K562 (cell line): ENCODE data around the gene DEDD. TPM values are rescaled to one million over a fixed set of nuclear protein-coding genes. Genes with fewer than 3 reads are reported as not detected.
A peak's percentile ranks its signal among the peaks of the same experiment; 100 is the strongest.

ENCODE experiments used
- ATAC-seq: fragments of 200-7000 bp; cut with Tn5 transposase; 3 replicates; pipeline ENCODE4 v1.9.1; 2020; ENCODE audit warnings: moderate library complexity
- BruUV-seq: library from RNA; stranded (reverse); fragments of 400-500 nt; replicated peaks from 2 replicates; lab custom pipeline; 2021; lab: Mats Ljungman, UMichigan
- CTCF ChIA-PET: fragments of 300-600 bp; formaldehyde crosslinking; extraction: SDS; loops from one replicate; lab custom pipeline; 2021; ENCODE audit warnings: low intra/inter-chr PET ratio; lab: Yijun Ruan, JAX
- POLR2A ChIA-PET: fragments of 300-600, 350-650 bp; sonication (Branson Sonifier 250); formaldehyde crosslinking; extraction: SDS; loops from one replicate; lab custom pipeline; 2021; ENCODE audit warnings: antibody characterized with exemption, inconsistent platforms; lab: Yijun Ruan, JAX
- DNase-seq, 4 experiments: peaks; one replicate each; pipeline versions ENCODE4 v3.0.0 to v3.0.0-alpha.2; 2011 to 2018; ENCODE audit warnings: low spot score in 3 of 4, mixed read lengths in 3 of 4; ENCODE audit errors: extremely low read depth in 1 of 4
- FAIRE-seq: peaks from 2 replicates; lab custom pipeline; 2011; peaks lifted over from hg19 to GRCh38; lab: Jason Lieb, UNC
- H2AFZ ChIP-seq: 2 replicates; pipeline ENCODE4 v1.6.0; 2011; ENCODE audit warnings: low read depth, low read length, control low read depth, inconsistent platforms
- H3K27ac ChIP-seq: fragments of 200-600 bp; 3 replicates; pipeline ENCODE4 v1.8.0; 2011; ENCODE audit warnings: low read depth, mild to moderate bottlenecking, control low read depth, inconsistent platforms, low read length, moderate library complexity, mixed read lengths; ENCODE audit errors: extremely low read depth
- H3K27me3 ChIP-seq, 2 experiments: fragments of 300-600 bp in 1 of 2; 2 replicates in 1 of 2; 3 replicates in 1 of 2; pipeline versions ENCODE4 v1.6.0 to v1.8.0; 2011; ENCODE audit warnings: inconsistent platforms in 2 of 2, low read length in 2 of 2, mild to moderate bottlenecking in 1 of 2, mixed read lengths in 1 of 2, moderate library complexity in 1 of 2; ENCODE audit not compliant: control insufficient read depth in 2 of 2, insufficient read depth in 2 of 2
- H3K36me3 ChIP-seq: fragments of 300-600 bp; 3 replicates; pipeline ENCODE4 v1.8.0; 2011; ENCODE audit warnings: mild to moderate bottlenecking, low read length, inconsistent platforms; ENCODE audit not compliant: control insufficient read depth, insufficient read depth
- H3K4me1 ChIP-seq, 2 experiments: fragments of 200-600 bp in 1 of 2; replicated peaks in 1 of 2; 2 replicates in 1 of 2; 3 replicates in 1 of 2; pipeline versions ENCODE4 v1.5.1 to v1.8.0; 2011; ENCODE audit warnings: inconsistent platforms in 2 of 2, low read length in 2 of 2, mild to moderate bottlenecking in 1 of 2, mixed read lengths in 1 of 2, moderate library complexity in 1 of 2; ENCODE audit not compliant: control insufficient read depth in 2 of 2, insufficient read depth in 2 of 2
- H3K4me2 ChIP-seq: 2 replicates; pipeline ENCODE4 v1.6.1; 2011; ENCODE audit warnings: low read length, control low read depth, inconsistent platforms, mixed read lengths; ENCODE audit not compliant: insufficient read depth
- H3K4me3 ChIP-seq: fragments of 200-600 bp; sonication (generic), shearing (Covaris generic); 2 replicates; pipeline ENCODE4 v1.5.1; 2016; ENCODE audit warnings: control low read depth, inconsistent platforms
- H3K79me2 ChIP-seq: fragments of 200-600 bp; 3 replicates; pipeline ENCODE4 v1.8.0; 2011; ENCODE audit warnings: low read length, inconsistent platforms; ENCODE audit not compliant: control insufficient read depth, insufficient read depth
- H3K9ac ChIP-seq, 2 experiments: 2 replicates each; pipeline versions ENCODE4 v1.6.0 to v1.6.1; 2011; ENCODE audit warnings: low read depth in 2 of 2, low read length in 2 of 2, control low read depth in 1 of 2, inconsistent platforms in 1 of 2, mild to moderate bottlenecking in 1 of 2, mixed read lengths in 1 of 2; ENCODE audit not compliant: insufficient read depth in 1 of 2
- H3K9me1 ChIP-seq: one replicate; pipeline ENCODE4 v1.6.0; 2011; ENCODE audit warnings: inconsistent platforms, mild to moderate bottlenecking, low read length, moderate library complexity; ENCODE audit not compliant: control insufficient read depth, insufficient read depth
- H3K9me3 ChIP-seq: replicated peaks from 2 replicates; pipeline ENCODE4 v1.5.1; 2011; ENCODE audit warnings: low read depth, low read length, inconsistent platforms; ENCODE audit not compliant: control insufficient read depth, insufficient read depth
- H4K20me1 ChIP-seq: replicated peaks from 2 replicates; pipeline ENCODE4 v1.6.1; 2011; ENCODE audit warnings: low read length, inconsistent platforms, mixed read lengths; ENCODE audit not compliant: control insufficient read depth, insufficient read depth
- ATF3 ChIP-seq, 2 experiments: fragments of 450-650 bp in 1 of 2; sonication (generic) in 1 of 2; formaldehyde crosslinking in 1 of 2; IDR thresholded peaks in 1 of 2; conservative IDR thresholded peaks in 1 of 2; 2 replicates each; pipeline versions ENCODE4 v1.6.1 to v1.8.1; 2016 to 2023; ENCODE audit warnings: mild to moderate bottlenecking in 2 of 2, moderate library complexity in 2 of 2, inconsistent platforms in 1 of 2, missing genetic modification reagents in 1 of 2
- E2F8 ChIP-seq: fragments of 450-650 bp; IDR thresholded peaks from 2 replicates; pipeline ENCODE4 v1.7.1; 2018; ENCODE audit warnings: mild to moderate bottlenecking, low read depth; ENCODE audit not compliant: partially characterized antibody
- EGR1 ChIP-seq: fragments of 450-650 bp; conservative IDR thresholded peaks from 2 replicates; pipeline ENCODE4 v1.6.1; 2017; ENCODE audit warnings: mild to moderate bottlenecking
- FOSL1 ChIP-seq: fragments of 200-800 bp; sonication (Bioruptor generic); conservative IDR thresholded peaks from 2 replicates; pipeline ENCODE4 v1.6.1; 2016; ENCODE audit warnings: missing genetic modification characterization, missing compliant biosample characterization
- HNRNPLL ChIP-seq: fragments of 200-400 bp; formaldehyde crosslinking; IDR thresholded peaks from 2 replicates; pipeline ENCODE4 v1.6.1; 2017; ENCODE audit warnings: low read length, low read depth, mild to moderate bottlenecking; ENCODE audit not compliant: poor library complexity, severe bottlenecking
- JUN ChIP-seq, 2 experiments: sonication (generic) in 1 of 2; formaldehyde crosslinking in 1 of 2; IDR thresholded peaks; 2 replicates each; pipeline versions ENCODE4 v1.6.1 to v1.8.0; 2012 to 2022; ENCODE audit warnings: borderline replicate concordance in 2 of 2, mild to moderate bottlenecking in 2 of 2, improper control_type of control experiment in 1 of 2, low read depth in 1 of 2, low read length in 1 of 2, missing genetic modification reagents in 1 of 2
- KDM1A ChIP-seq, 2 experiments: fragments of 450-650 bp; IDR thresholded peaks; 2 replicates each; pipeline ENCODE4 v1.6.1; 2016; ENCODE audit warnings: mild to moderate bottlenecking in 2 of 2
- KDM4B ChIP-seq, 2 experiments: fragments of 450-650 bp in 1 of 2; sonication (generic) in 1 of 2; IDR thresholded peaks; 2 replicates each; pipeline ENCODE4 v1.6.1; 2016 to 2017; ENCODE audit warnings: borderline replicate concordance in 2 of 2, antibody characterized with exemption in 1 of 2, low read depth in 1 of 2, mild to moderate bottlenecking in 1 of 2
- KLF10 ChIP-seq: fragments of 250-450 bp; sonication (Bioruptor Pico); IDR thresholded peaks from 2 replicates; pipeline ENCODE4 v1.6.1; 2021; ENCODE audit warnings: matching md5 sums
- MYBL2 ChIP-seq, 2 experiments: fragments of 450-650 bp in 1 of 2; sonication (generic) in 1 of 2; formaldehyde crosslinking in 1 of 2; IDR thresholded peaks; 2 replicates each; pipeline versions ENCODE4 v1.6.1 to v1.8.1; 2017 to 2022; ENCODE audit warnings: borderline replicate concordance in 1 of 2, inconsistent platforms in 1 of 2, low read depth in 1 of 2, mild to moderate bottlenecking in 1 of 2, missing genetic modification reagents in 1 of 2, moderate library complexity in 1 of 2
- RNF219 ChIP-seq: fragments of 250-450 bp; sonication (Bioruptor Pico); IDR thresholded peaks from 2 replicates; pipeline ENCODE4 v1.5.0; 2022; ENCODE audit warnings: mild to moderate bottlenecking
- SMARCA4 ChIP-seq: fragments of 450-650 bp; IDR thresholded peaks from 2 replicates; pipeline ENCODE4 v1.6.1; 2016
- SRSF1 ChIP-seq: fragments of 200-400 bp; formaldehyde crosslinking; IDR thresholded peaks from 2 replicates; pipeline ENCODE4 v1.6.1; 2017; ENCODE audit warnings: mild to moderate bottlenecking, low read depth, low read length, moderate library complexity
- TBL1XR1 ChIP-seq, 2 experiments: IDR thresholded peaks; 2 replicates each; pipeline ENCODE4 v1.6.1; 2012; ENCODE audit warnings: improper control_type of control experiment in 2 of 2, low read length in 2 of 2, mild to moderate bottlenecking in 1 of 2
- ZNF143 ChIP-seq: sonication (generic); formaldehyde crosslinking; IDR thresholded peaks from 2 replicates; pipeline ENCODE4 v1.9.0; 2022; ENCODE audit warnings: mild to moderate bottlenecking, missing genetic modification reagents
- WGBS: fragments of 100-300 bp; shearing (Covaris generic); methylation state at CpG from one replicate; pipeline ENCODE4 v1.1.6; 2016; ENCODE audit warnings: low coverage, mixed read lengths; ENCODE audit not compliant: insufficient coverage; ENCODE audit errors: missing lambda C conversion rate; 5-methylcytosine and 5-hydroxymethylcytosine counted together
- in situ Hi-C: fragments of 300-500 bp; cut with MboI; formaldehyde crosslinking; loops from 4 replicates; pipeline ENCODE4 v1.15.0; 2018; ENCODE audit warnings: inconsistent platforms, mixed read lengths
- intact Hi-C: fragments of 100-400 bp; cut with micrococcal nuclease; formaldehyde crosslinking; loops from 2 replicates; pipeline ENCODE4 v1.14.2; 2022
- polyA plus RNA-seq, 8 experiments: library from polyadenylated mRNA; depleted of rRNA in 4 of 8; stranded (reverse) in 5 of 8; unstranded in 3 of 8; fragments of >200 nt; fragmentation: Nextera tagmentation in 2 of 8; fragmentation: Illumina TruSeq in 1 of 8; extraction: Ambion mirVana in 2 of 8; extraction: Trizol in 1 of 8; gene quantifications; 2 replicates each; pipeline versions ENCODE4 v1.2.1 to v1.2.3, GENCODE V29; 2011 to 2014; ENCODE audit warnings: inconsistent platforms in 1 of 8, missing spikeins in 1 of 8
- total RNA-seq, 7 experiments: library from RNA; depleted of rRNA in 6 of 7; stranded (reverse); fragments of >200 nt in 6 of 7; fragmentation: Illumina TruSeq in 2 of 7; extraction: Trizol in 2 of 7; gene quantifications; 2 replicates each; pipeline versions ENCODE4 v1.2.1 to v1.2.3, GENCODE V29; 2011 to 2021; ENCODE audit warnings: low replicate concordance in 1 of 7

DEDD gene
- total and polyA plus RNA-seq, 9 of the 15 experiments (the other 6 are each of a cell fraction or from before 2014, with no cell fraction given) = 11.6 to 41.0 (median 16.8) TPM

GRCh38 chr1:161092621-161093028 is 39.8 kb downstream of the DEDD start:
- 36% methylated on average over 3 of the region's 3 CpGs for whole genome bisulfite sequencing
- H2AFZ ChIP-seq = no peak overlapping the region
- H4K20me1 ChIP-seq = no peaks in the 10 kb centered on the region
- no peak for DNase-seq
- FAIRE-seq = no peak
- no peaks in the 10 kb centered on the region for H3K27me3 ChIP-seq
- H3K9ac ChIP-seq = no peak overlapping the region
- CTCF ChIA-PET = no interaction called here
- BruUV-seq = no TSS peak
- peaks cover 0 to 5% of the 10 kb centered on the region in 2 experiments; a peak in 2 of 5 replicates for H3K4me1 ChIP-seq
- POLR2A ChIA-PET = no interaction called here
- H3K9me1 ChIP-seq = no peaks in the 10 kb centered on the region
- no peaks in the 10 kb centered on the region for H3K36me3 ChIP-seq
- 0 out of 2 replicates have a peak, but pooled peaks cover 3% of the 10 kb centered on the region for H3K9me3 ChIP-seq
- no peak overlapping the region for H3K4me3 ChIP-seq
- no peak for ATAC-seq
- in situ Hi-C loops = loop anchor here (10.0 to 25.0 kb wide), 2 partner anchors 98 to 255 kb away; no protein-coding TSS in a partner anchor
- no peak overlapping the region for H3K4me2 ChIP-seq
- intact Hi-C loops = no loop called here
- H3K79me2 ChIP-seq = no peaks in the 10 kb centered on the region
- no peak overlapping the region for H3K27ac ChIP-seq
- TF ChIP-seq ATF3 (IDR thresholded peaks at IDR 0.05) = peak; percentile 54; the same call in 1 of the 2 replicates
- no peak for TF ChIP-seq ATF3 (CRISPR knock-in tag; conservative IDR thresholded peaks at IDR 0.05)
- TF ChIP-seq HNRNPLL = no peak
- no peak for TF ChIP-seq ZNF143
- TF ChIP-seq E2F8 = no peak
- TF ChIP-seq FOSL1 = 0 out of 2 replicates have a peak, but pooled peaks have one; percentile 20
- TF ChIP-seq KLF10 = no peak
- TF ChIP-seq EGR1 = peak; percentile 97
- no peak for TF ChIP-seq SRSF1
- TF ChIP-seq MYBL2 (IDR thresholded peaks at IDR 0.05; ENCODE audit: low read depth) = no peak
- TF ChIP-seq MYBL2 (CRISPR knock-in tag; IDR thresholded peaks at IDR 0.05; ENCODE audit: borderline replicate concordance) = no peak
- peak; percentile 46; the same call in 1 of the 2 replicates for TF ChIP-seq SMARCA4
- no peak for TF ChIP-seq RNF219
- TF ChIP-seq JUN (IDR thresholded peaks at IDR 0.05; ENCODE audit: borderline replicate concordance, low read depth, low read length) = 0 out of 2 replicates have a peak, but pooled peaks have one; percentile 8
- TF ChIP-seq JUN (CRISPR knock-in tag; IDR thresholded peaks at IDR 0.05; ENCODE audit: borderline replicate concordance) = no peak
- TF ChIP-seq KDM1A (IDR thresholded peaks at IDR 0.05) = 0 out of 4 replicates have a peak, but pooled peaks of 1 of the 2 experiments have one; percentile 42
- no peak for TF ChIP-seq TBL1XR1 (IDR thresholded peaks at IDR 0.05; ENCODE audit: low read length in 2 of 2)
- TF ChIP-seq KDM4B (IDR thresholded peaks at IDR 0.05; ENCODE audit: borderline replicate concordance in 2 of 2, low read depth in 1 of 2) = no peak
